Mesodermal cell (in vitro differentiated cells): ENCODE data around the gene FXYD7.

Experiments used
- H3K27ac ChIP-seq: 2 replicates; pipeline ENCODE4 v1.7.0; 2013; ENCODE audit warnings: mild to moderate bottlenecking, low read depth, low read length, moderate library complexity; ENCODE audit not compliant: severe bottlenecking
- H3K36me3 ChIP-seq: 2 replicates; pipeline ENCODE4 v1.7.1; 2013; ENCODE audit warnings: mild to moderate bottlenecking, low read length, moderate library complexity; ENCODE audit not compliant: control insufficient read depth, insufficient read depth
- H3K4me1 ChIP-seq: one replicate; pipeline ENCODE4 v1.7.1; 2013; ENCODE audit warnings: mild to moderate bottlenecking, low read length; ENCODE audit not compliant: insufficient read depth, control insufficient read depth, poor library complexity, severe bottlenecking
- H3K4me3 ChIP-seq: 2 replicates; pipeline ENCODE4 v1.7.0; 2013; ENCODE audit warnings: low read length, control low read depth, mild to moderate bottlenecking; ENCODE audit not compliant: insufficient read depth, poor library complexity, severe bottlenecking; ENCODE audit errors: extremely low read depth
- H3K9me3 ChIP-seq: 2 replicates; pipeline ENCODE4 v1.7.1; 2013; ENCODE audit warnings: mild to moderate bottlenecking, low read length, moderate library complexity; ENCODE audit not compliant: control insufficient read depth
- WGBS, 2 experiments: methylation state at CpG; one replicate each; pipeline ENCODE4 v1.1.5; 2013; ENCODE audit warnings: missing lambda C conversion rate in 2 of 2; ENCODE audit not compliant: insufficient coverage in 2 of 2; 5-methylcytosine and 5-hydroxymethylcytosine counted together

FXYD7 gene

DNA sequence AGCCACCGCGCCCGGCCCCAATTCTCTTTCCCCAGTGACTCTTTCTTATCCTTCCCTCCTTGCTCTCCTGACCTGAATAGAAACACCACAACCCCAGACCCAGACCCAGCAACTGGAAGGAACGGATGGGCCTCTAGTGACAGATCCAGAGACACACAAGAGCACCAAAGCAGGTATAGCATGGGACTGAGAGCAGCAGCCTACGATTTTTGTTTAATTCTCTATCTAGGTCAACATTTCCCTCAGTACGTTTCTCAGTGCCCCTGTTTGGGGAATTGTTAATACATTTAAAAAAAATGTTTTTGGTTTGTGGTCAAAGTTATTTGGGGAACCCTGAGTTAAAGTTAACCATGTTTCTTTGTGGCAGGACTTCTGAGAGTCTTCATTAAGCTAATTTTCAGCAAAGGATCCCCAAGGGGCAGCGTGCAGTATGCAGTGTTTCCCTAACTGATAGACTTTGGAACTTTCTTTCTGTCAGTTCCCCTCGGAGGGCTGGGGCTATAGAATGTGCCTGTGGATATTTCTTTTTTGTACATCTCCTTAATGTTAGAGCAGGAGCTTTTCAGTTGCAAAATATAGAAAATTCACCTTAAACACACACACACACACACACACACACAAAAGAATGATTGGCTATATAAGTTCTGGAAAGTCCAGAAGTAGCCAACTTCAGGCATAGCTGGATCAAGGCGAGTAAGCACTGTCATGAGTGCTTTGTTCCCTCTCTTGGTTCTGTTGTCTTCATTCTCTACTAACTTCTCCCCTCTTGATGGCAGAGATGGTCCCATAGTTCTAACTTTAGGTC, 17.8 kb downstream of the FXYD7 start:
- H3K4me3 ChIP-seq: no peak overlapping the region
- peaks cover 34% of the 10 kb centered on the region for H3K9me3 ChIP-seq
- WGBS, 2 experiments: 94 to 95% methylated on average over 3 to 6 of the region's 9 CpGs
- peaks cover 4% of the 10 kb centered on the region for H3K4me1 ChIP-seq
- no peak overlapping the region for H3K27ac ChIP-seq
- H3K36me3 ChIP-seq: peaks cover 92% of the 10 kb centered on the region

DNA sequence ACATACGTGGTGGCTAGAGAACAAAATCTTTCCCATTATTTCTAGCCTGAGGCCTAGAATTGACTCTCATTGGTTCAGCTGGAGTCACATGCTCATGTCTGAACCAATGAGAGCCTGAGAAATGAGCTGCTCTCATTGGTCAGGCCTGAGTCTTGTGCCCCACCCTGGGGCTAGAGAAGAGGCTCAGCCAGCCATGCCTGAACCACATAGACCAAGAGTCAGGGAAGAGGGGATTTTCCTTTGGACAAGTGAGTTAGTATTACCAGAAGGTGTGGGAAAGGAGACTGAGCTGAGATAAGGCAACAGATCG, 18.3 kb downstream of the FXYD7 start:
- Histone ChIP-seq H3K9me3 (peaks cover 40% of the 10 kb centered on the region), H3K27ac (no peak overlapping the region), H3K36me3 (peaks cover 97% of the 10 kb centered on the region), H3K4me1 (no peaks in the 10 kb centered on the region), H3K4me3 (no peak overlapping the region)
- WGBS, 2 experiments: 92 to 100% methylated on average over 1 of the region's 2 CpGs

DNA sequence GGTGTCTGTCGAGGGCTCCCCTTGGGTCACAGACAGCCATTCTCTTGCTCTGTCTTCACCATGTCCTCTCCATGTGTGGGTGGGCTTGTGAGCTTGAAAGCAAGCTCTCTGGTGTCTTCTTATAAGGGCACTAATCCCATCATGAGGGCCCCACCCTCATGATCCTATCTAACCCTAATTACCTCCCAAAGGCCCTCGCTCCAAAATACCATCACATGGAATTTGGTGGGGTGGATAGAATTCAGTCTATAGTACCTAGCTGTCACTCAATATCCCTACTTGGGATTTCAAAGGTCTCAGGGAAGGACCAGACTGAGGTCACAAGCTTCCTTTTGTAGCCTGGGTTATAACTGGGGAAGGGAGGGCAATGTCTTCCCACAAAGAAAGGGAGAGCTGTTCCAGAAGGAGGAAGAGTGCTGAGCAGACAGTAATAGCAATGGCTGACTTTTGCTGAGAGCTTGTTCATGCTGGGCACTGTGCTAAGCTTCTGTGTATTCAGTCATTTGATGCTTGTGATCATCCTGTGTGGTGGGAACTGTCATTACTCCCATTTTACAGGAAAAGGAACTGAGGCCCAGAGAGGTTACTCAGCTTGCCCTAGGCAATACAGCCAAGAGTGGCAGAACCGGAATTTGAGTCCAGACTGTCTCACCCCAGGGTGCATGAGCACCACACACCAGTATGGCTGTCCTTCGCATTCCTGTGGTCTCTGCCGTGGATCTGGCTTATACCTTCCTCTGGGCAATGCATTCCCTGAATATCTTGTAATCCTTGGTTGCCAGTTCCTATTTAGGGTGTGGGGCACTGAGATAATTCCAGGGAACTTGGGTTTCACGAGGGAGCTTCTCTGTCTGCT, 19.6 kb downstream of the FXYD7 start:
- Histone ChIP-seq H3K4me1 (no peaks in the 10 kb centered on the region), H3K9me3 (peaks cover 42% of the 10 kb centered on the region), H3K36me3 (peaks cover 98% of the 10 kb centered on the region), H3K4me3 (no peak overlapping the region), H3K27ac (no peak overlapping the region)
- 88 to 95% methylated on average over 4 to 5 of the region's 6 CpGs for WGBS, 2 experiments

DNA sequence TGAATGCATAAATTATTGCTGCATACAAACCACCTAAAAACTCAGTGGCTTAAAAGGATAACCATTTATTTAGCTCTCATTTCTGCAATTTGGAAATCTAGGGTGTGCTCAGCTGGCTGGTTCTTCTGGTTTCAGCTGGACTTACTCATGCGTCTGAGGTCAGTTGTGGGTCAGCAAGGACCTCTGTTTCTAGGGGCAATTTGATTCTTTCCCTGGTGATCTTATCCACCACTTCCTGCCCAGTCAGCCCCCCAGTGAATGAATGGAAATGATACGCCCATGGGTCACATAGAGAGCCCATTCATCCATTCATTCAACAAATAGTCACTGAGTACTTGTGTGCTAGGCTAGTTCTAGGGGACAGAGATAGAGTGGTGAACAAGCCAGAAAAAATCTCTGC, 21.4 kb downstream of the FXYD7 start:
- H3K27ac ChIP-seq: no peak overlapping the region
- peaks cover 95% of the 10 kb centered on the region for H3K36me3 ChIP-seq
- H3K4me1 ChIP-seq: no peaks in the 10 kb centered on the region
- H3K4me3 ChIP-seq: no peak overlapping the region
- WGBS, 2 experiments: 100% methylated on average over 1 to 2 of the region's 2 CpGs
- H3K9me3 ChIP-seq: peaks cover 42% of the 10 kb centered on the region

DNA sequence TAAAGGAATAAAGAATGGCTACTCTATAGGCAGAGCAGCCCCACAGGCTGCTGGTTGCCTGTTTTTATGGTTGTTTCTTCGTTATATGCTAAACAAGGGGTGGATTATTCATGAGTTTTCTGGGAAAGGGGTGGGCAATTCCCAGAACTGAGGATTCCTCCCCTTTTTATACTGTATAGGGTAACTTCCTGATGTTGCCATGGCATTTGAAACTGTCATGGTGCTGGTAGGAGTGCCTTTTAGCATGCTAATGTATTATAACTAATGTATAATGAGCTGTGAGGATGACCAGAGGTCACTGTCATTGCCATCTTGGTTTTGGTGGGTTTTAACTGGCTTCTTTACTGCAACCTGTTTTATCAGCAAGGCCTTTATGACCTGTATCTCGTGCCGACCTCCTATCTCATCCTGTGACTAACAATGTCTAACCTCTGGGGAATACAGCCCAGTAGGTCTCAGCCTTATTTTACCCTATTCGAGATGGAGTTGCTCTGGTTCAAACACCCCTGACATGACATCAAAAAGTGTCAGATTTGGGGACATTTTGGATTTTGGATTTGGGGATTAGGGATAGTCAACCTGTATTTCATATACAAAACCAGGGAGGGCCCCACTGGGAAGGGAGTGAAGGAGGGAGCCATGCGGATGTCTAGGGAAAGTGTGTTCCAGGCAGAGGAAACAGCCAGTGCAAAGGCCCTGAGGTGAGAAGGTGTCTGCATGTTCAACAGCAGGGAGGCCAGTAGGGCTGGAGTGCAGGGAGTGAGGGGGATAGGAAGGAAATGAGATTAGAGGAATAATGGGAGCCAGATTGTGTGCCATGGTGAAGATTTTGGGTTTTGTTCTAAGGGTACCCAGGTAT, 22.4 kb downstream of the FXYD7 start:
- Histone ChIP-seq H3K4me1 (no peaks in the 10 kb centered on the region), H3K36me3 (peaks cover 94% of the 10 kb centered on the region), H3K9me3 (peaks cover 42% of the 10 kb centered on the region), H3K27ac (no peak overlapping the region), H3K4me3 (no peak overlapping the region)
- WGBS, 2 experiments: 67 to 93% methylated on average over 3 to 4 of the region's 5 CpGs

DNA sequence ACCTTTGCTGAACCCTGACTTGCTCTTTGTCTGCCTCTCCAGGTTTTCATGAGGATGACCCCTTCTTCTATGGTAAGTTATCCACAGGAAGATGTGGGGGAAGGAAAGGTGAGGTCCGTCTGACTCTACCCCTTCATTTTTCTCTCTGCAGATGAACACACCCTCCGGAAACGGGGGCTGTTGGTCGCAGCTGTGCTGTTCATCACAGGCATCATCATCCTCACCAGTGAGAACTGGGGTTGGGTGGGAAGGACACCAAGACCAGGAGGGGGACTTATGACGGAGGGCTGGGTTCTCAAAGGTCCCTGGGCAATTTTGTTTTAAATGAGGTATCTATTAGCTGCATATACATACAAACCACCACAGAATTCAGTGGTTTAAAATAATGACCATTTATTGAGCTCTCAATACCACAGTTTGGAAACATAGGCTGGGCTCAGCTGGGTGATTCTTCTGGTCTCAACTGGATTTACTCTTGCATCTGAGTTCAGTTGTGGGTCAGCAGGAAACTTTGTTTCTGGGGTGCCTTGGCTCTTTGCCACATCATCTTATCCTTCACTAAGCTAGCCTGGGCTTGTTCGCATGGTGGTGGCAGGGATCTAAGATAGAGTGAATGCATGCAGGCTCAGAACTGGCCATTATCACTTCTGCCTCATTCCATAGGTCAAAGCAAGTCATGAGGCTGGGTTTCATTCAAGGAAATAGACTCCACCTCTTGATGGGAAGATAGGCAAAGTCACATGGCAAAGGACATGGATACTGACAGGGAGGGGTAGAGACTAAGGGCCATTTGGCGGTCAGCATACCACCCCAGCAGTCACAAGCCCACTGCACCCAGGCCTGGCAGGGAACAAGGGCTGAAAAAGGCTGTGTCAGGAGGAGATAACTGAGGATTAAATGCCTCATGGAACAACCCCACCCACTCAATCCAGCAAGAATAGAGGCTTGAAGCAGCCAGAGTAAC, 23.3 kb downstream of the FXYD7 start:
- peaks cover 41% of the 10 kb centered on the region for H3K9me3 ChIP-seq
- H3K4me1 ChIP-seq: no peaks in the 10 kb centered on the region
- WGBS, 2 experiments: 57 to 80% methylated on average over 1 of the region's 7 CpGs
- H3K27ac ChIP-seq: no peak overlapping the region
- H3K4me3 ChIP-seq: no peak overlapping the region
- peaks cover 89% of the 10 kb centered on the region for H3K36me3 ChIP-seq

DNA sequence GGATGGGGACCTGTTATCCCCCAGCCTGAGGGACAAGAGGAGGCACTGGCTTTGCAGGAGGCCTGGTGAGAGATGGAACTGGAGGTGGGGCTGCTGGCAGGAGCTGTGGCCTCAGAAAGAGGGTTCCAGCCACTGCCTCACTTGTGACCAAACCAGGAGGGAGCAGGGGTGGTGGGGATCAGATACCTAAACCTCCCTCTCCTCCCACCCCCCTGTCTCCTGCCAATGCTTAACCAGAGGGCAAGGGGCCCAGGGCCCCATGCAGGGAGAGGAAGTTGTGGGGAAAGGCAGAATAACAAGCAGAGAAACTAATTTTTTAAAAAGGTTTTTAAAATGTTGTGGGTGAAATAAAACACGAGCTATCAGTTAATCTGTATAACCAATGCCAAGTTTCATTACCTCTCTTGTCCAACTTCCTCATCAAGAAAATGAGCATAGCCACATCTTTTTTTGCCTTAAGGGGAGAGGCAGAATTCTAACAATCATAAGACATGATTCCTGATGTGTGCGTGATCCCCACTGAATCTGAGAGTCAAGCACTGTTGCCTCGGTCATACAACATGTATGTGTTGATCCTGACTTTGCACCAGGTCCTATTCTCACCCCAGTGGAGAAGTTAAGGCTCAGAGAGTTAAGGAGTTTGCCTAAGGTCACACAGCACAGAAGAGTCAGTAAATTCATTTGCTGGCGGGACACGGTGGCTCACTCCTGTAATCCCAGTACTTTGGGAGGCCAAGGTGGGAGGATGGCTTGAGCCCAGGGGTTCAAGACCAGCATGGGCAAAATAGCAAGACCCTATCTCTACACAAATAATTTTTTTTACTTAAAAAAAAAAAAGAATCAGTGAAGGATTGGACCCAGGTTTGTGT, 24.4 kb downstream of the FXYD7 start:
- no peak overlapping the region for H3K27ac ChIP-seq
- H3K4me1 ChIP-seq: no peaks in the 10 kb centered on the region
- no peak overlapping the region for H3K4me3 ChIP-seq
- H3K36me3 ChIP-seq: peaks cover 84% of the 10 kb centered on the region
- WGBS, 2 experiments: 92 to 97% methylated on average over 3 to 4 of the region's 5 CpGs
- peaks cover 30% of the 10 kb centered on the region for H3K9me3 ChIP-seq

DNA sequence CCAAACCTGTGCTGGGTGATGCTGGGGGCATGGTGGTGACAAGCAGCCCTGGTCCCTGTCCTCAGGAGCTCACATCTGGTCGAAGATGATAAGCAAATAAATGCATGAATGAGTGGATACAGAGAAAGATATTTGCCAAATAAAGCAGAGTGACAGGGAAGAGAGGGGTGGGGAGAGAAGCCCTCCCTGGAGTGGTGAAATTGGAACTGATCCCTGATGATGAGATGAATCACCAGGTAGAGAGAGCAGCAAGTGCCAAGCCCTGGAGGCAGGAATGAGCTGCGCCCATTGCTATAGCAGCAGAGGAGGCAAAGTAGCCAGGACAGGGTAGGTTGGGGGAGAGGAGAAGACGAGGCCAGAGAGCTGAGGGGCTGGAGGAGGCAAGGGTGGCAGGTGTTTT, 25.1 kb downstream of the FXYD7 start:
- Histone ChIP-seq H3K27ac (no peak overlapping the region), H3K4me1 (no peaks in the 10 kb centered on the region), H3K36me3 (peaks cover 77% of the 10 kb centered on the region), H3K9me3 (peaks cover 24% of the 10 kb centered on the region), H3K4me3 (no peak overlapping the region)
- WGBS, 2 experiments: 87 to 100% methylated on average over 1 to 3 of the region's 3 CpGs

DNA sequence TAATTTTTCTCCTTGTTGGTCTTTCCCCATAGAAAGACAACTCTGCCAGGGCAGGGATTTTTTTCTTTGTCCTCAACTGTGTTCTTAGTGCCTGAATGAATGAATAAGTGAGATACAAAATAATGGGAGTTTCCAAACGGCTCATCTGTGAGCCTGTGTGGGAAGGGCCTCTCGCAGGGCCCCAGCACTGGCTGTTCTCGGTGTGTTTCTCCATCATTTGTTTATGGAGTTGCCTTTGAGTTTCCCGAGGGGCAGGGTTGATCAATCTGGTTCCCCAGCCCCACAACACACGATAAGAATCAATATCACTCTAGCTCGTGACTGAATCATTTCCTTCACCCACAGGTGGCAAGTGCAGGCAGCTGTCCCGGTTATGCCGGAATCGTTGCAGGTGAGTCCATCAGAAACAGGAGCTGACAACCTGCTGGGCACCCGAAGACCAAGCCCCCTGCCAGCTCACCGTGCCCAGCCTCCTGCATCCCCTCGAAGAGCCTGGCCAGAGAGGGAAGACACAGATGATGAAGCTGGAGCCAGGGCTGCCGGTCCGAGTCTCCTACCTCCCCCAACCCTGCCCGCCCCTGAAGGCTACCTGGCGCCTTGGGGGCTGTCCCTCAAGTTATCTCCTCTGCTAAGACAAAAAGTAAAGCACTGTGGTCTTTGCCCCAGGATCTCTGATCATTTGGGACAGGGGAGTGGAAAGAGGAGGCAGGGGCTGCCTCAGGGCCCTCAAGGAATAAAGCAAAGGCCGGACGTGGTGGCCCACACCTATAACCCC, 26.4 kb downstream of the FXYD7 start:
- WGBS, 2 experiments: 88 to 91% methylated on average over 13 to 17 of the region's 18 CpGs
- no peaks in the 10 kb centered on the region for H3K4me1 ChIP-seq
- H3K27ac ChIP-seq: no peak overlapping the region
- H3K36me3 ChIP-seq: peaks cover 64% of the 10 kb centered on the region
- peaks cover 15% of the 10 kb centered on the region for H3K9me3 ChIP-seq
- H3K4me3 ChIP-seq: no peak overlapping the region
